GM21576 (cell line): ENCODE results near the gene SAXO2.
"Not testable (repeated sequence)": the region's sequence is repeated elsewhere in the genome, so short reads cannot be mapped to it uniquely, and the experiment has no call there.

Experiments used
- ATAC-seq: cut with Tn5 transposase; IDR thresholded peaks from one replicate; pipeline ENCODE4 v1.9.1; 2021; ENCODE audit warnings: mild to moderate bottlenecking, moderate library complexity; ENCODE audit not compliant: unreplicated experiment

SAXO2 gene

DNA sequence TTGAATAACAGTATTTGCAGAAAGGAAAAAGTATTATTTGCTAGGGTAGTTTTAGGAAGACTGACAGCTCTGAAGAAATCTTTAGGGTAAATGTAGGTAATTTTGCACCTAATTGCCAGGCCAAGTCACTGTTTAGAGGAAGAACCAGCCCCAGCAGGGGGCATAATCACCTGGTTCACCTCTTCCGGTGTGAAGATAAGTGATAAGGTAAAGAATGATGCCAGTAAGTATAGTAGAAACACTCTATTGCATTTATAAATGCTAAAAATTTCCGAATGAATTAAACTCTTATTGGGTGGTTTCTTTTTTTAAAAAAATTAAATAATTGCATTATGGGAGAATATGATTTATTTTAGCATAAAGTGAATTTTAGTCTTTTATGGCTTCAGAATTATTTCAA, 21.8 kb downstream of the SAXO2 start:
- not testable (repeated sequence) for ATAC-seq

DNA sequence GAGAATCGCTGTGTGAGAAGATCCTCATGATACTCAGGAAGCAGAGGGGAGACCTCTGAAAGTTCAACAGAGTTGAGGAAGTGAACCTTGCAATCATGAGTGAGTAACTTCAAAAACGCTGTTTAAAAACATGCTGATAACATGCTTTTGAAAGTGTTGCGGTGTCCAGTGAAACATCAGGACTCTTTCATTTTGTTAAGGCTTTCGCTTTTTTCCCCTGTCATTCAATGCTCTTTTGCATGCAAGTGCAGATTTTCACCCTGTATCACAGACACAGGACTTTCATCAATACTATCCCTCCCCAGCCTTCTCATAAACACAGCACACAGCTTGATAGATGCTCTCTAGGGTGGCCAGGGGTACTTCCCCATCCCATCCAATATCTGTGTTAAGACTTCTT, 23.9 kb downstream of the SAXO2 start:
- peak; percentile 93 for ATAC-seq

GRCh38 chr15:82288202-82288601, 25.6 kb downstream of the SAXO2 start:
- not testable (repeated sequence) for ATAC-seq

GRCh38 chr15:82292271-82292670, 29.7 kb downstream of the SAXO2 start:
- no peak for ATAC-seq

- no peak for ATAC-seq
Observed at GRCh38 chr15:82294061-82294690, 31.6 kb downstream of the SAXO2 start.

DNA sequence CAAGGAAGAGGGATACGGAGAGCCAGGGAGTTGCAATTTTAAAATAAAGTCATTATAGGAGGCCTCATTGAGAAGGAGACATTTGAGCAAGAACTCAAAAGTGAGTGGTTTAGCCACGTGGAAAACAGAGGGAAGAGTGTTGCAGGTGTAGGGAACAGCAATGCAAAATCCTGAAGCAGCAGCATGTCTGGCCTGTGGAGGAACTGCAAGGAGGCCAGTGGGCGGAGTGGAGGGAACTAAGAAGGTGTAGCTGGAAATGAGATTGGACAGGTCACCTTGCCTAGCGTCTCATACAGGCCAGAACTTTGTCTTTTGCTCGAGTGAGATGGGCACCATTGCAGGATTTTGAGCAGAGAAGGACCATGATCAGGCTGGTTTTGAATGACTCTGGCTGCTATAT, 34.9 kb downstream of the SAXO2 start:
- ATAC-seq = no peak

- no peak for ATAC-seq
Observed at GRCh38 chr15:82298032-82298431, 35.4 kb downstream of the SAXO2 start.

- no peak for ATAC-seq
Observed at GRCh38 chr15:82298520-82298919, 35.9 kb downstream of the SAXO2 start.

- ATAC-seq = not testable (repeated sequence)
Observed at GRCh38 chr15:82299511-82299914, 36.9 kb downstream of the SAXO2 start.

GRCh38 chr15:82300326-82300725, 37.7 kb downstream of the SAXO2 start:
- ATAC-seq = not testable (repeated sequence)

- no peak for ATAC-seq
Observed at GRCh38 chr15:82300883-82301282, 38.3 kb downstream of the SAXO2 start.

DNA sequence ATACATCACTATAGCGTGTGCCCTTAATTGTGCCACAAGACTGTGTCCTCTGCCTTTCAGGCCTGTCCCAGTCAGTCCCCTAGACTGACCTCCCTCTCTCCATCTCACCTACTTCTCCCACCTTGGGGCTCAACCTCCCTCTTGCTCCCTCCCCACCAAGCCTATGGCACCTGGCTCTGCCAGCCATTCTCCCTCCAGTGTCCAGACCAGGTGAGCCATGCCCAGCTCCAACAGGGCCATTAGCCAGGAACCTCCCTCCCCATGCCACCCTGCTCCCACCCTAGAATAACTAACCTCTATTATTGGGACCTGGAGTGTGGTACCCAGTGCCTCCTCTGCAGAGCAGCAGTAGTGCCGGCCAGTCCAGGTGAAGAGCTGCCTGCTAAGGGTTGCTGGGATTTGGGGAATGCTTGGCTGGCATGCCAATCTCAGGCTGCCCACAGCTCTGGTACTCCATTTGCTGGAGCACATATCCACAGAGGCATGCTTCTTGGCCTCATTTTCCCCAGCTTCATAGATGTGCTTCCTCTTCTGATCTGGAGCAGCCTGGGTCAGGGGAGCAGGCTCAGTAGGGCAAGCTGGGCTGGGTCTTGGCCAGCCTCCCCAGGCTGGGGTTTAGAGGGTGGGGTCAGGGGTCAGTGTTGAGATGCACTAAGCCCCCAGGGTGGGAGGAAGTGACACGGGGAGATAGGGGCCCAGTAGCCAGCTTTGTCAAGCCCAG, 38.8 kb downstream of the SAXO2 start:
- no peak for ATAC-seq

- no peak for ATAC-seq
Observed at GRCh38 chr15:82303956-82304777, 41.5 kb downstream of the SAXO2 start.

DNA sequence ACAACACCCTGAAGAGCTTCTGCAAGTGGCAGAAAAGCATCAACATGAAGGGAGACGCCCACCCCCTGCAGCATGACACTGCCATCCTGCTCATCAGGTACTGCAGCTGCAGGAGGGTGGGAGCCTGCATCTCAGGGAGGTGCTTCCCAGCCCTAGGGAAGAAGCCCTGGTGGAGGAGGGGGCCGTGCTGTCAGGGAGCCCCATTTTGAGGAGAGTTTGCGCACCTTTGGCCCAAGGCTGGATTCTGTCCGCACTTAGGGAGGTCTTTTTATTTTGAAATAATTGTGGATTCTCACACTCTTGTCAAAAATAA, 42.1 kb downstream of the SAXO2 start:
- no peak for ATAC-seq

DNA sequence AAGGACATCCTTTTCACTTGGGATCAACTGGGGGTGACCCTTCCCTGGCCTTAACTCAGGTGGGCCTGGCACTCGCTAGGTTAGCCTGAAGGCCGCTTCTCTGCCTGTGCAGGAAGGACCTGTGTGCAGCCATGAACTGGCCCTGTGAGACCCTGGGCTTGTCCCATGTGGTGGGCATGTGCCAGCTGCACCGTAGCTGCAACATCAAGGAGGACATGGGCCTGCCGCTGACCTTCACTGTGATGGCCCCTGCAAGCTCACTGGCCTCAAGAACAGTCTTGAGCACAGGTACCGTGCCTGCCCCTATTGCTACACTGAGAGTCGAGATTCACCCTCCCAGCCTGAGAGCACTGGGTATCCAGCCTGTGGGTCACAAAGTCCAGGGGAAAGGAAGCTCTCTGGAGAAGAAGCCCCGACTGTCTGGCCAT, 43.0 kb downstream of the SAXO2 start:
- ATAC-seq = no peak

GRCh38 chr15:82306791-82307713, 44.4 kb downstream of the SAXO2 start:
- no peak for ATAC-seq

DNA sequence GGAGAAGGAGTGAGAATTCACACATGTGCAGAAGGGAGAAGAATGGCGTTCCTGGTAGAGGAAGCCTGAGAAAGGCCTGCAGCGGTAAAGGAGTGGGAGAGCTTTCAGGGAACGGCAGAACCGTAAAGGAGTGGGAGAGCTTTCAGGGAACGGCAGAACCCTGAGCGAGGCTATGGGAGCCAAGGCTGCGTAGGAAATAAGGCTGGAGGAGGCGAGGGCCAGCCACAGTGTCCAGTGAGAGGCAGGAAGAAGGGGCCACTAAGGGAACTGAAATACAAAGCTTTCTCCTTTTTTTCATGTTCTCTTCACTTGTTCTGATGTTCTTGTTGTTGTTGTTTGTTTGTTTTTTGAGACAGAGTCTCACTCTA, 45.1 kb downstream of the SAXO2 start:
- no peak for ATAC-seq

- no peak for ATAC-seq
Observed at GRCh38 chr15:82309802-82310201, 47.2 kb downstream of the SAXO2 start.

DNA sequence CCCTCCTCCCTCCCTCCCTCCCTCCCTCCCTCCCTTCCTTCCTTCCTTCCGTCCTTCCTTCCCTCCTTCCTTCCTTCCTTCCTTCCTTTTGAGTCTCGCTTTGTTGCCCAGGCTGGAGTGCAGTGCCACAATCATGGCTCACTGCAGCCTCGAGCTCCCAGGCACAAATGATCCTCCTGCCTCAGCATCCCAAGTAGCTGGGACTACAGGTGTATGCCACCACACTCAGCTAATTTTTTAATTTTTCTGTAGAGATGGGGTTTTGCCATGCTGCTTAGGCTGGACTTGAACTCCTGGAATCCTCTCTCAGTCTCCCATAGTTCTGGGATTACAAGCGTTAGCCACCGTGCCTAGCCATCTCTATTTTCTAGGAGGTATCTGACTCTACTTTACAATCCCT, 48.7 kb downstream of the SAXO2 start:
- not testable (repeated sequence) for ATAC-seq

DNA sequence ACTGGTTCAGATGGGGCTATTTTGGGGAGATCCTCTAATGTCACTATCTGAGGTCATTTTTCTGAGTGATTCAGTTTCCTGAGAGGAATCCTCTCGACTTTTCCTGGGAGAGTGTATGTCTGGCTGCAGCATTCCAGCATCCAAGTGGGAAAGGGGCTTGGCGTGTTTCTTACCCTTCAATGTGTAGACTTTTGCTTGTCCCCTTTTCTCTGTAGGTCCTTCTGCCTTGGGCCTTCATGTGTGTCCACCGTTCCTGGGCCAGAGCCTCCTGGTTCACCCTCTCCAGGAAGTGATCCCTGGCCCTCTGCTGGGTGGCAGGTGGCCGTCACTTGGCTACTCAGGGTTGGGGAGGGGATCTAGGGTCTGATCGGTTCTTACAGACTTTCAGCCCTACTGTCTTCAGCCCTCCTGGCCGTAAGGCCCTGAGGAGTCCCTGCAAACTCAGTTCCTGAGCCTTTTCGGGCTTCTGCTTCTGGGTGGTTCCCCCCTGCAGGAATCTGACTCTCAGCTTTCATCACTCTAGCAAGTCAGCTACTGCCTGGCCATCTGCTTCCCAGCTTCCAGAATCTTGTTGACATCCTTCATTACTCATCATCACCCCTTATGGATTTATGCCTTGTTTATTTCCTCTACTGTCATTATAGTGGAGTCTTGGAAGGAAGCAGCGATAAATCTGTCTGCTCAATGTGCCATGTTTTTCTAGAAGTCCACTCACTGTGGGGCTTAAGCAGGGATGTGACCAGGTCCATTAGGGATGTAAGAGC, 50.1 kb downstream of the SAXO2 start:
- no peak for ATAC-seq
